Hepatic stellate cell (primary cell): ENCODE measurements around the gene CC2D1B.
A peak's percentile ranks its signal among the peaks of the same experiment; 100 is the strongest.
"Not testable (repeated sequence)": the region's sequence is repeated elsewhere in the genome, so short reads cannot be mapped to it uniquely, and the experiment has no call there.

Experiments used
- DNase-seq: peaks from one replicate; pipeline ENCODE4 v3.0.0; 2011; ENCODE audit warnings: low spot score

Gene CC2D1B

GRCh38 chr1:52365746-52366516 is at the start of gene CC2D1B:
Gene CC2D1B (minus strand): TSS chr1:52366205. CDS start chr1:52364620, 1,585 bp downstream.
- peak; percentile 99 for DNase-seq

GRCh38 chr1:52414942-52415341 is 48.9 kb upstream of the CC2D1B start:
- no peak for DNase-seq

GRCh38 chr1:52413410-52413989 is 47.5 kb upstream of the CC2D1B start:
- no peak for DNase-seq

GRCh38 chr1:52404975-52405338 is 39.0 kb upstream of the CC2D1B start:
- DNase-seq = no peak

- peak; percentile 95 for DNase-seq
These were observed 38.3 kb upstream of the CC2D1B start, which contains the start of the genes ORC1 and PRPF38A for GRCh38 chr1:52404116-52404974. Gene ORC1 (minus strand): TSS chr1:52404423. CDS start chr1:52402223, 2,200 bp downstream. Gene PRPF38A (plus strand): TSS chr1:52404602. CDS start chr1:52404750, 148 bp downstream.

- DNase-seq = peak; percentile 68
These were observed 37.6 kb upstream of the CC2D1B start for GRCh38 chr1:52403566-52404115.

- no peak for DNase-seq
These were observed 36.8 kb upstream of the CC2D1B start for GRCh38 chr1:52402860-52403240.

GRCh38 chr1:52400131-52400530 is 34.1 kb upstream of the CC2D1B start:
- DNase-seq = no peak

GRCh38 chr1:52399629-52400028 is 33.6 kb upstream of the CC2D1B start:
- DNase-seq = no peak

- no peak for DNase-seq
These were observed 27.2 kb upstream of the CC2D1B start for GRCh38 chr1:52393174-52393573.

GRCh38 chr1:52386458-52386857 is 20.5 kb upstream of the CC2D1B start:
- no peak for DNase-seq

- DNase-seq = no peak
These were observed 19.4 kb upstream of the CC2D1B start for GRCh38 chr1:52385376-52385775.

- DNase-seq = not testable (repeated sequence)
These were observed 3.8 kb upstream of the CC2D1B start for GRCh38 chr1:52369851-52370250.

GRCh38 chr1:52368383-52369172 is 2.6 kb upstream of the CC2D1B start:
- peak; percentile 60 for DNase-seq

GRCh38 chr1:52367272-52367671 is 1.3 kb upstream of the CC2D1B start:
- DNase-seq = no peak

GRCh38 chr1:52366517-52366827 is 467 bp upstream of the CC2D1B start:
- DNase-seq = no peak

GRCh38 chr1:52365071-52365745 is 797 bp downstream of the CC2D1B start:
- peak; percentile 79 for DNase-seq

GRCh38 chr1:52364235-52364839 is 1.7 kb downstream of the CC2D1B start:
- DNase-seq = no peak

GRCh38 chr1:52360595-52360968 is 5.4 kb downstream of the CC2D1B start:
- DNase-seq = no peak

- no peak for DNase-seq
These were observed 6.1 kb downstream of the CC2D1B start for GRCh38 chr1:52359676-52360594.
